A549 treated with CORT108297 at 1 μM for 4 hours (cell line): ENCODE data around the gene NPR2. TPM values are rescaled to one million over a fixed set of nuclear protein-coding genes. Genes with fewer than 3 reads are reported as not detected.

Source experiments
- total RNA-seq: library from RNA; stranded (reverse); fragments of 200-300 nt; extraction: Qiagen RNA extraction; gene quantifications from 5 replicates; pipeline ENCODE4 v1.2.3, GENCODE V29; 2022

Gene NPR2
- 4.6 to 7.4 TPM (median 6.1 TPM) in 5 replicates for total RNA-seq

DNA sequence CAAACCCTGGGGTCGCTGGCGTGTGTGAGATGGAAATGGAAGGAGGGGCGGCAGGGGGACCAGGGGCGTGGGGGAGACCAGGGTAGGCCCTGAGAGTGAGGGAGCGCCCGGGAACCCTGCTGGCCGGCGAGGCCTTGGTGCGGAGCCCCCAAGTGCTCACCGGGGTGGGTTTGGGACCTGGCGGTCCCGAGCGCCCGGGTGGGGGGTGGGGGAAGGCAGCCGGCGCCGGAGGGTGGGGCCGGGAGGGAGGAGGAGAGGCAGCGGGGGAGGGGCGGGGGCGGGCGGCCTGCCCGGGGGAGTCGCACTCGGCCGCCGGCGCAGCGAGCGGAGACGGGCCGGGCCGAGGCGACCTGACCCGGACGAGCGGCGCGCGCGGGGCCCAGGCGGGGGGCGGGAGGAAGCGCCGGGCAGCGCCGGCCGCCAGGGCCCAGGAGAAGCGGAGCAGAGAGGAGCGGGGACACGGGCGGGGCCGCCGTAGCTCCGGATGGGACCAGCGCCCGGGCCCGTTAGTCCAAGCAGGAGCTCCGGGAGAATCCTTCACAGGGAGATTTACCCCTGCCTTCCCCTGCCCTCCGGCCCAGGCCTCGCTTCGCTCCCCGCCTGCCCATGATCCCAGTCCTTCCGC lies at the start of gene NPR2:
Gene NPR2 (plus strand): TSS at position 295 of the 625 bp plus-strand sequence. CDS start 818 bp downstream, outside the sequence.

GRCh38 chr9:35748858-35749514 lies 42.4 kb upstream of the NPR2 start, which contains the start of the genes GBA2 and RGP1:
TSS of gene GBA2 (minus strand) at chr9:35749228. CDS start at chr9:35748704, 524 bp downstream.
TSS of gene RGP1 (plus strand) at chr9:35749287. CDS start at chr9:35749756, 469 bp downstream.

DNA sequence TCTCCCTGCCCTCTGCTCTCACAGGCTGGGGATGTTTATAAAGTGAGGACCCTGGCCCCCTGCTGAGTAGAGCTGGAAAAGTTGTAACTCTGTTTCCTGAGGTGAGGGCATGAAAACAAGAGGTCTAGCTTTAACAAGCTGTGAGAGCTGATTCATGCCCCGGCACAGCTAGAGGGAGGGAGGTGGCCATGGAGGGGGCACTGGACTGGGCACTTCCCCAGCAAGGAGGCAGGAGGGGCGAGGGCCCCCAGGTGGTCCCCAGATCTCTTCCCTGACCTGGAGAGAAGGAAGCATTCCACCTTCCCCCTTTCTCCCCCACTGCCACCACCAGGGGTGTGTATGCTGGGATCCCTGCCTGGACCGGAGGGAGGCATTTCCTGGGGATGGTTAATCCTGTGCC lies 37.1 kb upstream of the NPR2 start, which contains the start of gene MSMP:
Gene MSMP (minus strand): TSS at position 13 of the 400 bp plus-strand sequence. CDS start 147 bp downstream, outside the sequence.

GRCh38 chr9:35812025-35812602 lies 20.7 kb downstream of the NPR2 start, which contains the start of gene SPAG8:
TSS of gene SPAG8 (minus strand) at chr9:35812262. CDS start at chr9:35812147, 115 bp downstream.

GRCh38 chr9:35814841-35815543 lies 23.6 kb downstream of the NPR2 start, which contains the start of gene HINT2:
TSS of gene HINT2 (minus strand) at chr9:35815042. CDS start at chr9:35814979, 63 bp downstream.

GRCh38 chr9:35828716-35829083 lies 37.3 kb downstream of the NPR2 start, which contains the start of gene FAM221B:
TSS of gene FAM221B (minus strand) at chr9:35828732. CDS start at chr9:35826161, 2,571 bp downstream.

DNA sequence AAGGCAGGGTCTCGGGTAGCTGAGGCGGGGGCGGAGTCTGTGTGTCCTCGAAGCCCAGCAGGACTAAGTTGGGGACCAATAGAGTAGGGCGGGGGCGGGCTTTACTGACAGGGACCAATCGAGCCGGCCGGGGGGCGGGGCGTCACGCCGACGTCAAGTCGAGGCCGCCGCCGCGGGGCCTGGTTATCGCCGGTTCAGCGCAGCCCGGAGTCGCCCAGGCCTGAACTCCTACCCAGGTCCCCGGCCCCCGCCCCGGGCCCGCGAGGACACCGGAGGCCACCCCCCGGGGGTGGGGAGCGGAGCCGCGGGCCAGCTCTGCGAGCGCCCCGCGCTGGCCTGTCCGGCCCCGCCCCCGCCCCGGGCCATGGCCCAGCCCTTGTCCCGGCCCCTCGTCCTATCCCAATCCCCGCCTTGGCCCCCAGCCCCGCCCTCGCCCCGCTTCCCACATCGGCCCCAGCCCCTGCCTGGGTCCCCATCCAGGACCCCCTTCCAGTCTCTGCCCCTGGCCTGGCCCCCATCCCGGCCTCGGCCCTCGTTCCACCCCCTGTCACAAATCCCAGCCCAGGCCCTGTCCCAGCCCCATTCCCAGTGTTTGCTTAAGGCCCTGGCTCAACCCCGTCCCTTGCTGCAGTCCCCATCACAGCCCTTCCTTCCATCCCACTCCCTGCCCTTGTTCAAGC lies 37.8 kb downstream of the NPR2 start, which contains the start of gene TMEM8B:
Gene TMEM8B (plus strand): TSS at position 145 of the 680 bp plus-strand sequence. CDS start 220 bp downstream, at position 365.

Other genes starting within 250 kb of the NPR2 start
- 23.2 to 30.9 TPM (median 29.9 TPM) in 5 replicates for gene TESK1, start 186.3 kb upstream of the NPR2 start, total RNA-seq
- gene CD72, start 173.2 kb upstream of the NPR2 start, total RNA-seq, result 0.06 to 0.18 TPM (median 0.12 TPM) in 4 of 5 replicates, not detected in the other
- gene SIT1, start 140.7 kb upstream of the NPR2 start, total RNA-seq, result not detected in 5 replicates
- 4.2 to 11.7 TPM (median 7.0 TPM) in 3 of 5 replicates, not detected in the others for gene RMRP, start 133.6 kb upstream of the NPR2 start, total RNA-seq
- 21.2 to 27.0 TPM (median 25.3 TPM) in 5 replicates for gene CCDC107, start 133.3 kb upstream of the NPR2 start, total RNA-seq
- 13.1 to 20.9 TPM (median 19.3 TPM) in 5 replicates for gene ARHGEF39, start 126.4 kb upstream of the NPR2 start, total RNA-seq
- gene CA9, start 117.7 kb upstream of the NPR2 start, total RNA-seq, result 4.2 to 7.9 TPM (median 7.3 TPM) in 5 replicates
- 623 to 688 TPM (median 654 TPM) in 5 replicates for gene TPM2, start 101.7 kb upstream of the NPR2 start, total RNA-seq
- gene TLN1, start 59.4 kb upstream of the NPR2 start, total RNA-seq, result 110 to 135 TPM (median 123 TPM) in 5 replicates
- gene CREB3, start 58.9 kb upstream of the NPR2 start, total RNA-seq, result 58.6 to 69.3 TPM (median 61.3 TPM) in 5 replicates
- gene GBA2, start 42.4 kb upstream of the NPR2 start, total RNA-seq, result 27.4 to 38.0 TPM (median 34.1 TPM) in 5 replicates
- gene RGP1, start 42.3 kb upstream of the NPR2 start, total RNA-seq, result 12.8 to 17.3 TPM (median 15.8 TPM) in 5 replicates
- gene MSMP, start 37.3 kb upstream of the NPR2 start, total RNA-seq, result 0.30 to 0.48 TPM (median 0.36 TPM) in 3 of 5 replicates, not detected in the others
- 0.44 to 0.64 TPM (median 0.58 TPM) in 5 replicates for gene SPAG8, start 20.7 kb downstream of the NPR2 start, total RNA-seq
- gene HINT2, start 23.5 kb downstream of the NPR2 start, total RNA-seq, result 69.8 to 110 TPM (median 103 TPM) in 5 replicates
- gene FAM221B, start 37.1 kb downstream of the NPR2 start, total RNA-seq, result not detected in 5 replicates
- gene TMEM8B, start 37.6 kb downstream of the NPR2 start, total RNA-seq, result 2.5 to 3.7 TPM (median 3.4 TPM) in 5 replicates
- not detected in 5 replicates for gene OR13J1, start 78.8 kb downstream of the NPR2 start, total RNA-seq
- 0.12 to 0.38 TPM (median 0.23 TPM) in 5 replicates for gene HRCT1, start 114.6 kb downstream of the NPR2 start, total RNA-seq
- gene SPAAR, start 117.9 kb downstream of the NPR2 start, total RNA-seq, result 0.07 TPM in 1 of 5 replicates, not detected in the others
- not detected in 5 replicates for gene OR2S2, start 166.6 kb downstream of the NPR2 start, total RNA-seq
- gene RECK, start 245.3 kb downstream of the NPR2 start, total RNA-seq, result 5.6 to 6.9 TPM (median 5.7 TPM) in 5 replicates